Hepatocyte (in vitro differentiated cells): ENCODE measurements around the gene SHANK3. TPM values are rescaled to one million over a fixed set of nuclear protein-coding genes. Genes with fewer than 3 reads are reported as not detected.

Source experiments
- DNase-seq: peaks from one replicate; pipeline ENCODE4 v3.0.0-alpha.2; 2016; ENCODE audit warnings: low spot score
- H2AFZ ChIP-seq: fragments of 200-600 bp; sonication (generic); 2 replicates; pipeline ENCODE4 v1.6.0; 2016; ENCODE audit warnings: antibody characterized with exemption, mild to moderate bottlenecking
- H3K27ac ChIP-seq: fragments of 200-600 bp; sonication (generic); 2 replicates; pipeline ENCODE4 v1.5.1; 2016; ENCODE audit warnings: mild to moderate bottlenecking
- H3K27me3 ChIP-seq: fragments of 200-600 bp; sonication (generic); 2 replicates; pipeline ENCODE4 v1.6.1; 2016
- H3K36me3 ChIP-seq: fragments of 200-600 bp; sonication (generic); replicated peaks from 2 replicates; pipeline ENCODE4 v1.5.1; 2016; ENCODE audit warnings: low read depth; ENCODE audit not compliant: insufficient read depth
- H3K4me1 ChIP-seq: fragments of 200-600 bp; sonication (generic); 2 replicates; pipeline ENCODE4 v1.5.1; 2016; ENCODE audit warnings: mild to moderate bottlenecking, moderate library complexity; ENCODE audit not compliant: insufficient read depth
- H3K4me2 ChIP-seq: fragments of 200-600 bp; sonication (generic); 2 replicates; pipeline ENCODE4 v1.6.0; 2016
- H3K4me3 ChIP-seq: fragments of 200-600 bp; sonication (generic); 2 replicates; pipeline ENCODE4 v1.5.1; 2016; ENCODE audit warnings: mild to moderate bottlenecking
- H3K79me2 ChIP-seq: fragments of 200-600 bp; sonication (generic); 2 replicates; pipeline ENCODE4 v1.6.0; 2017; ENCODE audit warnings: mild to moderate bottlenecking
- H3K9me2 ChIP-seq: fragments of 200-600 bp; sonication (generic); replicated peaks from 2 replicates; pipeline ENCODE4 v1.6.0; 2017; ENCODE audit warnings: mild to moderate bottlenecking; ENCODE audit not compliant: insufficient read depth
- H3K9me3 ChIP-seq: fragments of 200-600 bp; sonication (generic); 2 replicates; pipeline ENCODE4 v1.5.1; 2016; ENCODE audit warnings: low read depth, mild to moderate bottlenecking
- H4K20me1 ChIP-seq: fragments of 200-600 bp; sonication (generic); 2 replicates; pipeline ENCODE4 v1.6.0; 2016; ENCODE audit warnings: mild to moderate bottlenecking; ENCODE audit not compliant: insufficient read depth, poor library complexity, severe bottlenecking
- CTCF ChIP-seq: fragments of 200-600 bp; sonication (generic); IDR thresholded peaks from 2 replicates; pipeline ENCODE4 v1.5.1; 2016; ENCODE audit warnings: antibody characterized with exemption, mild to moderate bottlenecking; ENCODE audit not compliant: poor library complexity
- EZH2 ChIP-seq: fragments of 200-600 bp; sonication (generic); IDR thresholded peaks from 2 replicates; pipeline ENCODE4 v1.6.1; 2016; ENCODE audit warnings: antibody characterized with exemption, mild to moderate bottlenecking, borderline replicate concordance
- EZH2phosphoT487 ChIP-seq: fragments of 200-600 bp; sonication (generic); IDR thresholded peaks from one replicate; pipeline ENCODE4 v1.6.1; 2018; ENCODE audit warnings: antibody characterized with exemption, mild to moderate bottlenecking, low read depth, moderate library complexity; ENCODE audit not compliant: unreplicated experiment, severe bottlenecking
- WGBS: methylation state at CpG from one replicate; pipeline ENCODE4 v1.1.6; 2016; ENCODE audit warnings: low lambda C conversion rate; ENCODE audit errors: missing lambda C conversion rate; 5-methylcytosine and 5-hydroxymethylcytosine counted together
- polyA plus RNA-seq: library from polyadenylated mRNA; unstranded; fragments of >200 nt; fragmentation: Nextera tagmentation; extraction: Ambion mirVana; gene quantifications from 2 replicates; pipeline ENCODE4 v1.2.1, GENCODE V29; 2016
- total RNA-seq: library from RNA; depleted of rRNA; stranded (reverse); fragments of >200 nt; gene quantifications from 2 replicates; pipeline ENCODE4 v1.2.3, GENCODE V29; 2014

The SHANK3 gene
- total and polyA plus RNA-seq, 2 experiments from 2014 or later, result 1.9 to 2.9 TPM

GRCh38 chr22:50675553-50676179, 3.0 kb downstream of the SHANK3 start:
- Histone ChIP-seq H2AFZ (no peak overlapping the region), H3K36me3 (no peaks in the 10 kb centered on the region), H3K79me2 (no peaks in the 10 kb centered on the region), H3K9me3 (no peaks in the 10 kb centered on the region), H3K4me1 (no peaks in the 10 kb centered on the region), H4K20me1 (no peaks in the 10 kb centered on the region), H3K4me3 (no peak overlapping the region), H3K4me2 (peak overlapping the region; percentile 94), H3K9me2 (no peaks in the 10 kb centered on the region), H3K27me3 (peaks cover 10% of the 10 kb centered on the region), H3K27ac (no peak overlapping the region)
- WGBS, result 86% methylated on average over 9 of the region's 9 CpGs
- no peak for TF ChIP-seq EZH2
- no peak for TF ChIP-seq CTCF
- no peak for TF ChIP-seq EZH2phosphoT487
- no peak for DNase-seq

DNA sequence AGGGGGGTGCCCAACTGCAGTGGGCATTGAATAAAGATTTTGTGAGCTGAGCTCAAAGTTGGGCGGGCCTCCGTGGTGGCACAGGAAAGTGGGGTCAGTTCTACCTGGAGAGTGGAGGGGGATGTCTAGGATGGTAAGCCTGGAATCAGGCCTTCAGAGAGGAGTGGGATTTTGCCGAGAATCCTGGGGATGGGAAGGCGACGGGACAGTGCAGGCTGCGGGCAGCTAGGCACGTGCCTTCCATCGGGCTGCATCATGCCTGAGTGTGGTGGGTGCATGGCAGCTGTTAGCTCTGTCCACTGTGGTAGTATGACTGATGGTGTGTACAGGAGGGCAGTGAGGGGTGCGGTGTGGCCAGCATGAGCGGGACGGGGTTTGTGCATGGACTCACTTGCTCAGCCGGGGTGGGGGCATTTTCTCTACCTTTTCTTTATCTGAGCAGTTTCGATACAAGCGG, 3.6 kb downstream of the SHANK3 start:
- no peak overlapping the region for H3K27ac ChIP-seq
- no peaks in the 10 kb centered on the region for H3K79me2 ChIP-seq
- H3K9me3 ChIP-seq, result no peaks in the 10 kb centered on the region
- no peaks in the 10 kb centered on the region for H3K36me3 ChIP-seq
- TF ChIP-seq CTCF, result no peak
- no peak for TF ChIP-seq EZH2
- no peak for TF ChIP-seq EZH2phosphoT487
- 90% methylated on average over 14 of the region's 14 CpGs for WGBS
- H3K27me3 ChIP-seq, result peaks cover 10% of the 10 kb centered on the region
- H3K4me1 ChIP-seq, result no peaks in the 10 kb centered on the region
- DNase-seq, result no peak
- no peak overlapping the region for H3K4me2 ChIP-seq
- H3K9me2 ChIP-seq, result no peaks in the 10 kb centered on the region
- no peaks in the 10 kb centered on the region for H4K20me1 ChIP-seq
- no peak overlapping the region for H2AFZ ChIP-seq
- no peak overlapping the region for H3K4me3 ChIP-seq

- no peak for TF ChIP-seq CTCF
- TF ChIP-seq EZH2phosphoT487, result no peak
- TF ChIP-seq EZH2, result no peak
- Histone ChIP-seq H3K36me3 (no peaks in the 10 kb centered on the region), H3K9me2 (no peaks in the 10 kb centered on the region), H2AFZ (no peak overlapping the region), H3K4me1 (no peaks in the 10 kb centered on the region), H3K27me3 (peaks cover 10% of the 10 kb centered on the region), H3K79me2 (no peaks in the 10 kb centered on the region), H4K20me1 (no peaks in the 10 kb centered on the region), H3K4me2 (no peak overlapping the region), H3K4me3 (no peak overlapping the region), H3K27ac (no peak overlapping the region), H3K9me3 (no peaks in the 10 kb centered on the region)
- WGBS, result 88% methylated on average over 10 of the region's 10 CpGs
- DNase-seq, result no peak
Observed at GRCh38 chr22:50676661-50677492, 4.3 kb downstream of the SHANK3 start.
